T47D (cell line): Measurements from ENCODE around the gene TNKS2.

ENCODE experiments used
- DNase-seq, 2 experiments: peaks; one replicate each; pipeline versions ENCODE4 v3.0.0 to v3.0.0-alpha.2; 2011 to 2012; ENCODE audit warnings: low read depth in 1 of 2, low spot score in 1 of 2
- JUND ChIP-seq: IDR thresholded peaks from 2 replicates; pipeline ENCODE4 v1.6.1; 2012; ENCODE audit warnings: low read depth
- in situ Hi-C: cut with HindIII; loops from 2 replicates; pipeline ENCODE4 v1.10.0; 2016; ENCODE audit warnings: low sequenced_read_pairs, low pct_unique_long_range_greater_than_20kb

The TNKS2 gene

DNA sequence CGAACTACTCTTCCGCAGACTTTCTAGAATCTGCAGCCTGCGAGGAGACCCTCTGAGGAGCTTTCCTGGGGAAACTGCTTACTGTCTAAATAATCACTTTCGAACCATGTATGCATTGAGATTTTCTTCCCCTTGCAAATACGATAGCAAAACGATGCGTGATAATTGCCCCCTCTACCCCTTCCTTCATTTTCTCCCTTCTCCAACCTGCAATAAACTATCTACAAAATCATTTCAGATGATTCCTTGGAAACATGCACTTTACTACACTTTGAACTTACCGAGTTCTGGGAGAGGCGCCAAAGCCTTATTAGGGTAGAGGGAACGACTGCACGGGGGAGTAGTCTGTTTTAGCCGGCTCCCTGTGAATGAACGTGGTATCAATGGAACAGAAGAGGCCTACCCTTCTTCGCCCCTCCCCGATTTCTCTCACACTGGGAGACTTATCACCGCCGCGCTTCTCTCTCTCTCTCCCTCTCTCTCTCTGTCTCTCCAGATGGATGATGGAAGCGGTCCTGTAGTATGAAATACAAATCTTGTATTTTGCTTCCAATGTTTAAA lies 111.0 kb downstream of the TNKS2 start, which contains the start of gene FGFBP3:
Gene FGFBP3 (minus strand): TSS at position 370 of the 561 bp plus-strand sequence. CDS start 517 bp downstream, outside the sequence.
- in situ Hi-C loops: no loop called here
- DNase-seq: no peak
- TF ChIP-seq JUND: no peak

DNA sequence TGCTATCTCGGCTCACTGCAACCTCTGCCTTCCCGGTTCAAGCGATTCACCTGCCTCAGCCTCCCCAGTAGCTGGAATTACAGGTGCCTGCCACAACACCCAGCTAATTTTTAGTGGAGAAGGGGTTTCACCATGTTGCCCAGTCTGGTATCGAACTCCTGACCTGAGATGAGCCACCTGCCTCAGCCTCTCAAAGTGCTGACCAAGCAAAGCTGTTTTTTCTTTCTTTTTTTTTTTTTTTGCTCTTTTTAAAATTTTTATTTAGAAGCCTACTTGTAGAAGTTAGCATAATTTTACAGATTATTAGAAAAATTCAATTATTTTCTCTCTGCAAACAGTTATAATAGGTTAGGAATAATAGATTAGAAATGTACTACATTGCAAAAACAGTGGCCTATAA lies 112.2 kb downstream of the TNKS2 start:
- in situ Hi-C loops: no loop called here
- no peak for DNase-seq
- TF ChIP-seq JUND: no peak
